G401.6 (cell line): ENCODE data around the gene LHX3.

Source experiments
- FAIRE-seq: peaks from 2 replicates; lab custom pipeline; 2012; peaks lifted over from hg19 to GRCh38; lab: Jason Lieb, UNC

The LHX3 gene

DNA sequence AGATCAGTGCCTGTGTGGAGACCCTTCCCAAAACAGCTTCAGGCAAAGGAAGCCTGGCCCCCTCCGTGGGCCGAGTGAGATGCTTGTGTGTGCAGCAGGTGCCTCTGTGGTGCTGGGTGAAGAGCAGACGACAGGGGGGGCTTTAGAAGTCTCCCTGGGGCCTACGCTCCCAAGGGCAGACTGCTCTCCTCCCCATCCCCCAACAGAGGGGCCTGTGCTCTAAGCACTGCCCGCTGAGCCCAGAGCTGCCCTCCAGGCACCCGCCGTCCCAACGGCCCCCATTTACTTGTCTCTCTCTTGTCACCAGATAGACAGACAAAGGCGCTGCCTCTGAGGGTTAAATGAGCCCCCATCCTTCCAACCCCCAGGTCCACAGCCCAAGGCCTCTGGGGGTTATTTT lies 2.7 kb upstream of the LHX3 start:
- FAIRE-seq, result no peak

DNA sequence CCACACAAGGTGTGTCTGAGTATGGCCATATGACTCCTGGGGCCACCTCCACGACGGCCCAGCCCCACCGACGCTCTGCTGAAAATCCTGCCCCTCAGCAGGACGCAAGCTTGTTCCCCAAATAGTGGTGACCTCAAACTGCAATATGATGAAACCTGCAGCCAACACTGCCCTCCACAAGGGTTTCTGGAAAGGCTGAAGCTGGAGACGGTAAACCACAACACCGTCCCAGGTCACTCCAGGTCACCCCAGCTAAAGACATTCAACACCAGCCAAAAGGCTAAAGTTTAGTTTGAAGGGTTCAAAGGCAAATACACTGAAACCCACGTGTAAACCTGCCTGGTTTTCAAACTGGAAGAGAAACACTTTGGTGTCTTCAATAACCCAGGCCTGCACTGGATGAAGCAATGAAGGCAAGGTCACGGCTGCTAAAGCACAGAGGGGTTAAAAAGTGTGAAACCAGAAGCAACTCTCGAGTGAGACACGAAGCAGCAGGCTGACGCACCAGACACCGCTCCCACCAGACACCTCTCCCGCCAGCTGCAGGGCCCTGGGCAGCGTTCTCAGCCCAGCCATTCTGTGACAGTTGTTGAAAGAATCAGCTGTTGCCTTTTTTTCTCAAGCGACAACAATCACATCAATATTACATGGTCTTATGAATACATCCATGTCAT lies 1.8 kb upstream of the LHX3 start:
- FAIRE-seq, result no peak

DNA sequence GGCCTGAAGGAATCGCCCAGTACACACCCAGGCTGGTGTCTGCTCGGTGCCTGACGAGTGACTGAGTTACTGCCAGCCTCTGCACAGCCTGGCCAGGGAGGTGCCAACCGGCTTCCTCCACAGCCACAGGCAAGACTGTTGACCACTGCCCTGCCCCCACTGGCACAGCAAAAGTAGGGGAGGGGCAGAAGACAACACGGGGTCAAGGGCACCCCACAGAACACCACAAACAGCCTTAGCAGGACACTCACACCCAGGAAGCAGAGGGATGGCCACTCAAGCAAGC lies 722 bp upstream of the LHX3 start:
- FAIRE-seq, result no peak

DNA sequence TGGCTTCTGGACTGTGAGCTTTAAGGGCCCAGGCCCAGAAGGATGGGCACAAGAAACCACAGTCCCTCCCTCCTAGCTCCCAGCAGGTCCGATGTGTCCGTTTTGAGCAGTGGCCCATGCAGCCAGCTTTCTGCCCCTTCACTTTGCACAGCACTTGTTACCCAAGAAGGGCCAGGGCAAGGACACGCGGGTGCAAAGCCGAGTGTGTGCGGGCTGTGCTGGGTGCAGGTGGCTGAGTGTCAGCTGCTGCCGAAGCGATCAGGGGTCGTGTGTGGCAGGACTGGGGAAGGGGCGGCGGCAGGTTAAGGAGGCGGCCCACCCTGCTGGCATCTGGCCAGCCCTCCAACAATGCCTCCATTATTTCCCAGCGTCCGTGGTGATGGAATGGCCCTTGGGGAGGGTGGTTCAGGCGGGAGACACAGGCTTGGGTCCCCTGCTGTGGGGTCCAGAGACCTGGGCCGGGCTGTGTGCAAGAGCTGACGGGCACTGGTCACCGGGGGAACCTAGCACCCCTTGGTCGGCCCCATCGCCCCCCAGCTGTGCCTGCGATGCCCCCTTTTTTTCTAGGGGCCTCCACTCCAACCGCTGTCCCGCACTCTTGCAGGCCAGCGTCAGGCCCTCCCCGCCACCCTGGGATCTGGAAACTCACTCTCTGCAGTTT lies 653 bp downstream of the LHX3 start:
- FAIRE-seq, result no peak

DNA sequence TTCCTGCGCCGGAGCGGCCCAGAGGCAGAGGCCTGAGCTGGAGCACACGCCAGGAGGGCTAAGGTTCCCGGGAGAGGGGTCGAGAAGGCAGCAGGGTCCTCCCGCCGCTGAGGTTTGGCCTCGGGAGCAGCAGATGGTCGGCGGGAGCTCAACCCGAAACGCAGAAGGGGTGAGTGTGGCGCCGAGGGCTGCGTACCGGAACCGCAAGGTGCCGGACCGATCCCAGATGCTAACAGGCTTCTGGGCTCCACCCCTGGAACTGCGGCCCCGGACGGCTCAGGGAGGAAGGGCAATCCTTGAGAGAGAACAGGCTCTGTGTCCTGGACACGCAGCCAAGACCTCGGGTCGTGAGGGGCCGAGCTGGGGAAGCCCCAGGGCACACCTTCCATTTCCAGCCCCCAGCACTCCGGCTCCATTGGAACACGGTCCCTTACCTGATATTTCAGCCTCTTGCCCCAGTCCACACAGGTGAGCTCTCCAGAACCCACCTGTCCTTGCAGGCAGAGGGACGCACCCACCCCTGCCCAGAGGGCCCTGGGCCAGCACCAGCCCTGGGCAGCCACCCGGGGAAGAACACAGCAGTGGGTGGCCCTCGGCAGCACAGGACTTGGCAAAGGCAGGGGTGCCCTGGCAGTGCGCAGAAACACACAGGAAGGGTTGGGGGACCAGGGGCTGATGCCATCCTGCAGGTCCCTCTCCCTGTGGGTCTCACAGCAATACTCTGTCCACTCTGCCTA lies 1.4 kb downstream of the LHX3 start:
- FAIRE-seq, result no peak

DNA sequence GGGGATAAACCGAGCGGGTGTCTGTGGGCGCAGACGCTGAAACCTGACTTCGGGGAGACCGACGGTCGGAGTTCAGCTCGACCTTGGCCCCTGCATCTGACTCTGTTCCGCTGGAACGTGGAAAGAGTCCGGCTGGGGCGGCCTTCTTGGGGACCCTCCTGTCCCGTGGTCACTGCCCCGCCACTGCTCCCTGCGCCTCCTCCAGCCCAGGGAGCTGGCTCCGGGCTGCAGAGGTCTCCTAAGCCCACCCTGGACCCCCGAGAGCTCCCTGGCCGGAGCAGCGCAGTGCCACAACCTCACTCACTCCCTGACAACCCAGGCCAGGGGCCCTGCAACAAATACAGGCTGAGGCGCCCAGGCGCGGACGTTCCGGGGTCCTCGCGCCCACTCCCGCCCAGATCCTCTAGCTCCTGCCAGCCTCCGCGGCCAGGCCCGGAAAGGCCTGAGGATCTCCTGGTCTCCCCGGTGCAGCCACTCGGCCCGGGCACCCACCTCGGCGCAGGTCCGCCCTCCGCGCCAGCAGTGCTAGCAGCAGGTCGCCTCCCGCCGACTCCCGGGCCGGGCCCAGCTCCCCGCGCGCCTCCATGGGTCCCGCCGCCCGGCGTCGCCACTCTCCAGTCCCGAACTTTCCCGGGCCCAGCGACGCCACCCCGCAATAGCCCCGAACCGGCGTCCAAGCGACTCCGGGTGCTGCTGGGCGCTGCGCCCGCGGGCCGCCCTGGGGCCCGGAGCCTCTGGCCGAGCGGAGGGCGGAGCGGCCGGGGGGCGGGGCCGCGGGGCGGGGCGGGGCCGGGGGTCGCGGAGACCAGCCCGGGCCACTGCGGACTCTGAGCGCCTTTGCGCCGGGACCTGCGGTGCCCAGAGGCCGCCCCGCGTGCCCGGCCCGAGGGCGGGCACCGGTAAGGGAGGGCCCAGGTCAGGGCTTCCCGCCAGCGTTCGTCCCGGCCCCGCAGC lies 2.2 kb downstream of the LHX3 start:
- no peak for FAIRE-seq

DNA sequence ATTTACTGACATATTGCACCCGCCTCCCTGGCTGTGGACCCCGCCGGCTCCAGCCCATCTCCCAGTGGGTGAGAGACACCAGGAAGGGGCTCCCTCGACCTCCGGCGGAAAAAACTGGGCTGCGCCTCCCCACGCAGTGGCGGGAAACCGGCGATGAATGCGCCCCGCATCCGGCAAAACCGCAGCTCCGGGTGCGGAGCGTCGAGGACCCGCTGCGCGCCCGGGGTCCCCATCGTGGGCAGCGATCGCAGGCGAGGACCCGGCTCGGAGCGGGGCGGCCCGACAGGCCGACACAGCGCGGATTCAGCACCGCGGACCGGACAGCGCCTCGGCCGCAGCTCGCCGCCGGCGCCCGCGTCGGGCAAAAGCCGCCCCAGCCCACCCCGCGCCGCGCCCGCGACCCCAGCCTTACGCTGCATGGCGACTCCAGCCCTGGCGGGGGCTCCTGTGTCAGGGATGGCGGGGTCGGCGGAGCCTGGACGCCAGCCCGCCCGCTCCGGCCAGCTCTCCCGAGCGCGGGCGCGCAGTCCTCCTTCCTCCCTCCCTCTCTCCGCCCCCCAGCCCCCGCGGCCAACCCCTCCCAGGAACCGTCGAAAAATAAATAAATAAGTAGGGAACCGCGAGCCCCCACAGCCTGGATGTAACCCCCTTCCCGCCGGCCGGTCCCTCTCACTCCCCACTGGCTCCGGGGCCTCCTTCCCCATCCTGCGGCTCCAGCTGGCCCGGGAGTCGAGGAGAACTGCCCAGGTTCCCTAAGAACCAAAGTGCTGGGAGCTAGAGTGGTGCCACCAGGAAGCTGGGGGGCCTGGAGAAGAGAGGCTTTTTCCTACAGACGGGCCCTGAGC lies 3.1 kb downstream of the LHX3 start:
- no peak for FAIRE-seq

DNA sequence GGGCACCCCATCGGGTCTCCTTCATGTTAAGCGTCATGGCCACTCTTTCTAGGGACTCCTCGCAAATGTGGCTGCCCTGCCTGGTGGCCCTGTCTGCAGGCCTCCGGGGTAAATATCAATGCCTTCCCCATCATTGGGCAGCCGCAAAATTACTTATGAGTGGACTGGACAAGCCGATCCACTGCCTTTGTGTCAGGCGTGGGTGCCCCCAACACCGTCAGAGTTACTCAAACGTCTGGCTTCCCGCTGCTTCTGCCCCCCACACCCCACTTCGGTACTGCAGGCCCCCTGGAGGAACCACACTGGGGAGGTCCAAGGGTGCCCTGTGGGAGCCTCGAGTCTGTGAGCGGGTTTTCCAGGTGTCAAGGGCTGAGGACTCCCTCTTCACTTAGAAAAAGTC lies 3.8 kb downstream of the LHX3 start:
- no peak for FAIRE-seq

DNA sequence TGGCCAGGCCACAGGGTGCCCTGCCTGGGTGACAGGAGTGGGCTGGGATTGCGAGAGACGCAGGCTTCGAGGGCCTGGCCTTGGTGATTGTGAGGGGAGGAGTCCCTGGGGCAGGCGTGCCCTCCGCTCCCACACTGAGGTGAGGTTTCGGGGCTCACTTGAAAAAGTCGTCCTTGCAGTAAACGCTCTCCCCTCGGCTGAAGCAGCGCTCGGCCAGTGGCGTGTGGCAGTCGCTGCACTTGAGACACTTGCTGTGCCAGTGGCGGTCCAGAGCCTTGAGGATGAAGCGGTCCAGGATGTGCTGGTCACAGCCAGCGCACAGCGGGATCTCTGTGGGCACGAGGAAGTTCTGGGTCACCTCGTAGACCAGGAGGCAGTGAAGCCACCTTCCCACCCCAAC lies 4.5 kb downstream of the LHX3 start:
- no peak for FAIRE-seq

DNA sequence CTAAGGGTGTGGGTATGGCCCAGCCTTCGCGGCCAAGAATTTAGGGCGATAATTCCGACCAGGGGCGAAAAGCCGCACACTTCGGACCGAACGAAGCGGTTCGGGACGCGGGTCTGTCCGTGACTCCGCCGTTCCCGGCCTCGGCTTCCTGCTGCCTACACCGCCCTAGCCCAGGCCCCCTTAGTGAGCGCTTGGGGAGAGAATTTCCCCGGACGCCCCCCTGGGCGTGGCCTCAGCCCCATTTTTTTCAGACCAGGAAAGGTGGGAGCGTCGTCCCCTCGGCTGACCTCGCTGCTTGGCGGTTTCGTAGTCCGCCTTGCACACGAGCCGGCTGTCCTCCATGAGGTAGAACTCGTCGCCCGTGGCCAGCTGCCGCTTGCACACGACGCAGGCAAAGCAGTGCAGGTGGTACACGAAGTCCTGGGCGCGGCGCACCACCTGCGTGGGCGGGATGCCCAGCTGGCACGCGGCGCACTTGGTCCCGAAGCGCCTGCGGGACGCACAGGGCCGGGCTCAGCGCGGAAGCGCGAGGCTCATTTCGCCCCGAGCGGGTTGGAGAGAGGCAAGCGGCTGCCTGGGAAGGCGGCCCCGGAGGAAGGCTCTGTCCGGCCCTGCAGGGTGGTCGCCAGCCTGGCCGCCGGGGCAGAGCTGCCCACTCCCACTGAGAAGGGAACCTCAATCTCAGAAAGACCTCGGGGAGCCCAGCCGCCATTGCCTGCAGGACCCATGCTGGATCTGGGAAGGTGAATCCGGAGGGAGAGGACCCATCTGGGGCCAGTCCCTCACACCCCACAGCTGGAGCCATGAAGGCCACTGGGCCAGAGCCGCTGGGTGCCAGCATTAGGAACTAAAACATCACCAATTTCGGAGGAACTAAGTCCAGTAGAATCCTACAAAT lies 5.3 kb downstream of the LHX3 start:
- no peak for FAIRE-seq

DNA sequence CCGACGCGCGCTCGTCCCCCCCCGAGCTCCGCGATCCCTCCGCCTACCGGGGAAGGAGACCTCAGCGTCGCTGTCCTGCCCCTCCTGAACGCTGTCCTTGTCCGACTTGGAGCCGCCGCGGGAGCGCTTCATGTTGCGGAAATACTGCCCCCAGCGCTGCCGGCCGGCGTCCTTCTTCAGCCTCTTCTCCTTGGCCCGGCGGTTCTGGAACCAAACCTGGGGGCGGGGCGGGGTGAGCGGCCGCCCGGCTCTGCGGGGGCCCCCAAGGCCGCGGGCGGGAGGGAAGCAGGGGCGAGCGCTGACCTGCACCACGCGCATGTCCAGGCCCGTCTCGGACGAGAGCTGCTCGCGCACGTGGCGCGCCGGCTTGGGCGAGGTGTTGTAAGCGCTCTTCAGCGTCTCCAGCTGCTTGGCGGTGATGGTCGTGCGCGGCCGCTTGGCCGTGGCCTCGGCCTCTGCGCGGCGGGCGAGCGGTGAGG lies 6.3 kb downstream of the LHX3 start:
- FAIRE-seq, result no peak

DNA sequence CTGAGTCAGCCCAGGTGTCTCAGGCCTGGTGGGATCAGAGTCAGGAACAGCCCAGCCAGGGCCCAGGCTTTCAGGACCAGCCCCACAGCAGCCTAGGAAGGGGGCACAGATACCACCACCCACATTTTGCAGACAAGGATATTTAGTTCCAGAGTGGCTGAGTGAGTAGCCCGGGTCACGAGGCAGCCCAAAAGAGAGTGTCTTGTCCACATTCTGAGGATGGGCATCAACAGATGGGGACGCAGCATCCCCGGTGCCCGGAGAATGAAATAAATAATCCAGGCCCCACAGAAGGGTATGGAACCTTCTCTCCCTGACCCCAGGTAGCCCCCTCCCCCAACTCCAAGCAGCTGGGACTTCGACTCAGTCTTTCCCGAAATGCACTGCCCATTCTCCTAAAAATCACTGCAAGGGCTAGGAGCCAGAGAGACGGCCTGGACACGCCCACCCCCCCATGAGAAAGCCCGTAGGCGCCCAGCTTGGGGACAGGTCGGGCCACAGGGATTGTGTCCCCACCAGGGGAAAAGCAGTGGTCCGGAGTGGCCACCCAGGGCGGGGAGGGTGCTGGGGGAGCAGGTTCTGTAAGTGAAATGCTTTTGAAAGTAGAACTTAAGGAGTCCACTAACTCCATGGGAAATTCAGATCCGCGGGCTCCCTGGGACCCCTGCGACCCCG lies 6.9 kb downstream of the LHX3 start:
- FAIRE-seq, result no peak

DNA sequence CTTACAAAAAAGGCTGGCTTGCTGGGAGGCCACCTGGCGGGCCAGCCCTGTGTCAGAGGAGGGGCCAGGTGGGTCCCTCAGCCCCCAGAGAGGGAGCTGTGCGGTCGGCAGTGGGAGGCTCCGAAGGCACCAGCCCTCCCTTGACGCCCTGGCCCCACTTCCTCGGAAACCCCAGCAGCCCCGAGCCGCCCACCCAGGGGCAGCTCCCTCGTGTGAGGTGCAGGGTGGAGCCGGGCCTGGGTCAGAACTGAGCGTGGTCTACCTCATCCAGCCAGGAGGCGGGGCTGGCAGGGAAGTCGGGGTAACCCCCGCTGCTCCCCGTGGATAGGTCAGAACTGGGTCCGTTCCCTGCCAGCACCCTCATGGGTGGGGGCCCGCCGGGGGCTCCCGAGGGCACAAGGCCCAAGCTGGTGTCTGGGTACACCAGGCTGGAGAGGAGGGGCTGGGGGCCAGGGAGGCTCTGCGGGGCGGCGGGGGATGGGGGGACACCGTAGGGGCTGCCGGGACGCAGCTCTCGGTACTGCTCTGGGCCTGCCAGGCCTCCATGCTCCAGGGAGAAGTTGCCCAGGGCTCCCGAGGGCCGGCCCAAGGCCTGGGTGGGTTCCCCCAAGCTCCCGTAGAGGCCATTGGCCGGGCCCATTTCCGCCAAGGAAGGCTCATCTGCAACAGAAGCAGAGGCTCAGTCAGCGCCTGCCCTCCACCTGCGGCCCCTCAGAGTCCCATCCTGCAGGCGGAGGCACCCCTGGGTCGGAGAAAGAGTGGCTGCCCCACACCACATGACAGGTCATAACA lies 7.6 kb downstream of the LHX3 start:
- FAIRE-seq, result no peak

DNA sequence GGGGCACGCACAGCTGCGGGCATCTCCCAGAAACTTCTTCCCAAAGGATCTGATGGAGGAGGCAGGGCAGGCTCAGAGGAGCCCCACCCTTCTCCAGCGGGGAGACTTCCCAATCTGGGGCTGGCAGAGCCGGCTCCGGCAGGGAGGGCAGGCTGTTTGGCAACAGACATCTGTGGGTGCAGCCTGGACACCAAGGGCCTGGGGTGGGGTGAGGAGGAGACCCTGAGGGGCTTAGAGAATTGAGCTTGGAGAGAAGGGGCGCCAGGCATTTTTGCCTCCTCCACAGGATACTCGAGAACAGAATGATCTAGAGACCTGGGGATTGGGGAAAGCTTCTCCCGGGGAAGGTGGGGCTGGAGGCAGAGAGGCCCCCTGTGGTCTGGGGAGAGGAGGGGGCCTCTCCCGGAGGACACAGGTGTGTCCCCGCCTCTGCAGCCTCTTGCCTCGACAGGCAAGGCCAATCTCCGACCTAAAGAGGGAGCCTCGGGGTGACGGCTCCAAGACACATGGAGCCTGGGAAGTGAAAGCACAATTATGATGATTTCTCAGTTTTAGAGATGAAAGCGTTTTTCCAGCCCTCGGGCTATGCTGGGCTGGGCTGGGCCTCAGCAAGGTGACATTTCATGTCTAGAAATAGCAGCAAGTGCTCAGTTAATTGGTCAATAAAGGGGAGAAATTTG lies 8.4 kb downstream of the LHX3 start:
- no peak for FAIRE-seq

DNA sequence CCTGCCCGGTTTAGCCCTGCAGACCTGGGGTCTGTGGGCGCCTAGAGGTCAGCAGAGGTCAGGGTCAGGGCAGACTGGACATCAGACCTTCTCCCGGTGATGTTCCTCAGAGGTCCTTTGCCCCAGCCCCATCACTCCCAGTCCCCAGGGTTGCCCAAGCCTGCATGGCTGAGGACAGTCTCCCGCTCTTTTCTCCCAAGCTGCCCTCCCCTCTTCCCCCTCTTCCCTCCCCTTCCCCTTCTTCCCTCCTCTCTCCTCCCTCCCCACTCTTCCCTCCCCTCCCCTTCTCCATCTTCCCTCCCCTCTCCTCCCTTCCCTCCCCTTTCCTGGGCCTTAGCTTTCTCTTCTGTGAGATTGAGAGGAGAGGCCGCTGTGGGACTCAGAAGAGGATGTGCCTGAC lies 10.4 kb downstream of the LHX3 start:
- no peak for FAIRE-seq

DNA sequence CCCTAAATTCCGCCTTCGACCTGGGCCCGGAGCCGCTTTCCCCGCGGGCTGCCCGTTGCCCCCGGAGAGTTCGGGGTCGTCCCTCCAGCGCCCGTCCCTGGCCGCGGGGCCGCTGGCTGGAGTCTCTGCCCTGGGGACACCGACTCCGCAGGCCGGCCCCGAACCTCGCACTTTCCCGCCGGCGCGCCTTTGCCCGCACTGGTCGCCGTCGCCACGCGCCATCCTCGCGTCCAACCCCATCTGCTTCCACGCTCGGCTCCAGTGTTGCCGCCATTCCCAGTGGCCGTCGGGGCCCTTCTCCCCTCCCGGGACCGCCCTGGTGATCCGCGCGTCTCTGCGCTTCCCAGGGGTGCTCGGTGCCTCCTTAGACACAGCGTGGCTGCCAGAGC lies 11.0 kb downstream of the LHX3 start:
- FAIRE-seq, result no peak

DNA sequence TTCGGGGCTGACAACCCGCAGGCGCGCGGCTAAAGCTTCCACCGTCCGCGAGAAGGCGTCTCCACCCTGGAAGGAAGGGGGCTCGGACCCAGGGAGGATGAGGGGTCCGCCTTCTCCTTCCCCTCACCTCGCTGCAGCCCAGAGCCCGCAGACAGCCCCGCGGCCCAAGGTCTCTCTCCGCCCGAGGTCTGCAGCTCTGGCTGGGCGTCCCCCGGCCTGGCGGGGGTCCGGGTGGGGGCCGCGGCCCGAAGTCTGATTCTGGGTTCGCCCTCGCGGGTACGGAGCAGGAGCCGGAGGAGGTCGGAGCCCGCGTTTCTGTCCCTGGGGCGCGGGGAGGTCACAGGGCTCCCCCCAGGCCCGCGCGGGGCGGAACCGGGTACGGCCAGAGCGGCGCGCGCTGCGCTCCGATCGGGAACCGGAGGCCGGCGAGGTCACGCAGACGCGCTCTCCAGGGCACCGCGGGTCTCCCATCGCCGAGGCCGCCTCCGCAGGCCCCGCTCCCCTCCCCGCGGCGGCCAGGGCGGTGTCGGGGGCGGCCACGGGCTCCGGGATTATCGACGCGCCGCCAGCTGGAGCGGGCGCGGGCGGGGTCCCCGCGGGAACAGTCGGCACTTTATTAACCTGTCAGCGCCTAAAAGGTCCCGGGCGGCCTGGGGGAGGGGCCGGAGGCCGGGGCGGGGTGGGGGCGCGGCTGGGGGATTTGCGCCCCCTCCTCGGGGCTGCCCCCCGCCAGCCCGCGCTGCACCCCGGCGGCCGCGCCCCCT lies 11.6 kb downstream of the LHX3 start:
- no peak for FAIRE-seq
